IMR-90 (cell line): ENCODE measurements around the gene ADGRL1. TPM values are rescaled to one million over a fixed set of nuclear protein-coding genes. Genes with fewer than 3 reads are reported as not detected.

ENCODE experiments used
- ATAC-seq: fragments of 200-7000 bp; cut with Tn5 transposase; 2 replicates; pipeline ENCODE4 v1.9.1; 2020; ENCODE audit warnings: low read depth, mild to moderate bottlenecking, moderate library complexity
- BruUV-seq: library from RNA; stranded (reverse); fragments of 400-500 nt; replicated peaks from 2 replicates; lab custom pipeline; 2021; lab: Mats Ljungman, UMichigan
- CTCF ChIA-PET: fragments of 300-600 bp; formaldehyde crosslinking; extraction: SDS; loops from one replicate; lab custom pipeline; 2021; ENCODE audit warnings: antibody characterized with exemption; lab: Yijun Ruan, JAX
- POLR2A ChIA-PET: fragments of 300-600 bp; sonication (Branson Sonifier 250); formaldehyde crosslinking; loops from one replicate; lab custom pipeline; 2022; ENCODE audit warnings: antibody characterized with exemption; ENCODE audit not compliant: unreplicated experiment; lab: Charles Lee
- DNase-seq: peaks from one replicate; pipeline ENCODE4 v3.0.0; 2013
- H2AFZ ChIP-seq: replicated peaks from 2 replicates; pipeline ENCODE3; 2013; ENCODE audit warnings: low read length, mild to moderate bottlenecking; ENCODE audit not compliant: poor library complexity
- H2AK5ac ChIP-seq: 2 replicates; pipeline ENCODE4 v1.6.1; 2013; ENCODE audit warnings: low read depth, low read length, inconsistent platforms
- H2AK9ac ChIP-seq: replicated peaks from 2 replicates; pipeline ENCODE3; 2013; ENCODE audit warnings: mild to moderate bottlenecking, low read depth, low read length, moderate library complexity; ENCODE audit not compliant: poor library complexity
- H2BK120ac ChIP-seq: 2 replicates; pipeline ENCODE4 v1.6.1; 2013; ENCODE audit warnings: low read depth, low read length, inconsistent platforms
- H2BK15ac ChIP-seq: 3 replicates; pipeline ENCODE4 v1.6.1; 2013; ENCODE audit warnings: low read depth, low read length, inconsistent platforms
- H2BK20ac ChIP-seq: 2 replicates; pipeline ENCODE4 v1.6.1; 2013; ENCODE audit warnings: low read depth, mild to moderate bottlenecking, inconsistent platforms, low read length, moderate library complexity
- H2BK5ac ChIP-seq: 2 replicates; pipeline ENCODE4 v1.6.1; 2013; ENCODE audit warnings: mild to moderate bottlenecking, low read depth, low read length, inconsistent platforms; ENCODE audit not compliant: poor library complexity, severe bottlenecking
- H3K14ac ChIP-seq: replicated peaks from 2 replicates; pipeline ENCODE4 v1.6.1; 2013; ENCODE audit warnings: low read depth, low read length, inconsistent platforms
- H3K18ac ChIP-seq: 2 replicates; pipeline ENCODE4 v1.6.1; 2013; ENCODE audit warnings: low read depth, low read length, control low read depth
- H3K23ac ChIP-seq: 2 replicates; pipeline ENCODE4 v1.6.1; 2013; ENCODE audit warnings: low read depth, low read length, inconsistent platforms
- H3K27ac ChIP-seq: 2 replicates; pipeline ENCODE4 v1.5.1; 2013; ENCODE audit warnings: mild to moderate bottlenecking, control low read depth, low read length; ENCODE audit not compliant: insufficient read depth
- H3K27me3 ChIP-seq: 2 replicates; pipeline ENCODE4 v1.6.1; 2013; ENCODE audit warnings: low read length; ENCODE audit not compliant: control insufficient read depth, insufficient read depth
- H3K36me3 ChIP-seq: 2 replicates; pipeline ENCODE4 v1.6.1; 2013; ENCODE audit warnings: low read length, mixed read lengths; ENCODE audit not compliant: control insufficient read depth, insufficient read depth
- H3K4ac ChIP-seq: 2 replicates; pipeline ENCODE4 v1.6.1; 2013; ENCODE audit warnings: low read depth, low read length, inconsistent platforms
- H3K4me1 ChIP-seq: 2 replicates; pipeline ENCODE4 v1.6.1; 2013; ENCODE audit warnings: low read length, mixed read lengths; ENCODE audit not compliant: control insufficient read depth, insufficient read depth
- H3K4me2 ChIP-seq: 2 replicates; pipeline ENCODE4 v1.6.1; 2013; ENCODE audit warnings: low read depth, mild to moderate bottlenecking, control low read depth, low read length, moderate library complexity
- H3K4me3 ChIP-seq: 2 replicates; pipeline ENCODE4 v1.5.1; 2013; ENCODE audit warnings: low read depth, mild to moderate bottlenecking, control low read depth, low read length, moderate library complexity; ENCODE audit not compliant: insufficient read depth
- H3K56ac ChIP-seq: 2 replicates; pipeline ENCODE4 v1.6.1; 2013; ENCODE audit warnings: low read length, inconsistent platforms; ENCODE audit not compliant: insufficient read depth; ENCODE audit errors: extremely low read depth
- H3K79me1 ChIP-seq, 2 experiments: 2 replicates each; pipeline ENCODE4 v1.6.1; 2013; ENCODE audit warnings: low read length in 2 of 2, inconsistent platforms in 1 of 2, low read depth in 1 of 2
- H3K9ac ChIP-seq: 2 replicates; pipeline ENCODE4 v1.6.1; 2013; ENCODE audit warnings: low read depth, low read length, control low read depth
- H3K9me1 ChIP-seq: 2 replicates; pipeline ENCODE4 v1.6.1; 2013; ENCODE audit warnings: low read length, inconsistent platforms; ENCODE audit not compliant: insufficient read depth
- H3K9me3 ChIP-seq: 2 replicates; pipeline ENCODE4 v1.6.1; 2013; ENCODE audit warnings: low read length; ENCODE audit not compliant: control insufficient read depth, insufficient read depth
- H4K20me1 ChIP-seq: 2 replicates; pipeline ENCODE4 v1.6.1; 2013; ENCODE audit warnings: low read length, inconsistent platforms; ENCODE audit not compliant: insufficient read depth
- H4K5ac ChIP-seq: 2 replicates; pipeline ENCODE4 v1.6.1; 2013; ENCODE audit warnings: mild to moderate bottlenecking, low read depth, low read length, control low read depth
- H4K8ac ChIP-seq, 2 experiments: 2 replicates each; pipeline ENCODE4 v1.6.1; 2013; ENCODE audit warnings: low read depth in 2 of 2, low read length in 2 of 2, control low read depth in 1 of 2, inconsistent platforms in 1 of 2
- H4K91ac ChIP-seq: 2 replicates; pipeline ENCODE4 v1.6.1; 2013; ENCODE audit warnings: low read depth, low read length, inconsistent platforms; ENCODE audit not compliant: insufficient read depth
- BHLHE40 ChIP-seq: fragments of 150-350 bp; IDR thresholded peaks from 2 replicates; pipeline ENCODE4 v1.6.1; 2016; ENCODE audit warnings: mild to moderate bottlenecking, low read depth, low read length
- CEBPB ChIP-seq: IDR thresholded peaks from 2 replicates; pipeline ENCODE4 v1.6.1; 2012; ENCODE audit warnings: low read depth, low read length, improper control_type of control experiment
- CHD1 ChIP-seq: IDR thresholded peaks from 2 replicates; pipeline ENCODE4 v1.6.1; 2012; ENCODE audit warnings: low read depth, low read length, improper control_type of control experiment
- CTCF ChIP-seq: conservative IDR thresholded peaks from 2 replicates; pipeline ENCODE4 v1.5.1; 2012; ENCODE audit warnings: mild to moderate bottlenecking, low read depth, low read length, improper control_type of control experiment
- FOS ChIP-seq: fragments of 150-350 bp; IDR thresholded peaks from 2 replicates; pipeline ENCODE4 v1.6.1; 2016; ENCODE audit warnings: low read depth, low read length
- MAFK ChIP-seq: IDR thresholded peaks from 2 replicates; pipeline ENCODE4 v1.6.1; 2012; ENCODE audit warnings: low read depth, low read length, improper control_type of control experiment
- MAZ ChIP-seq: IDR thresholded peaks from 2 replicates; pipeline ENCODE4 v1.6.1; 2012; ENCODE audit warnings: low read depth, mild to moderate bottlenecking, low read length, improper control_type of control experiment, moderate library complexity, borderline replicate concordance
- MXI1 ChIP-seq: IDR thresholded peaks from 2 replicates; pipeline ENCODE4 v1.6.1; 2012; ENCODE audit warnings: low read depth, mild to moderate bottlenecking, low read length, moderate library complexity, borderline replicate concordance
- NFE2L2 ChIP-seq: fragments of 150-350 bp; IDR thresholded peaks from 2 replicates; pipeline ENCODE4 v1.6.1; 2016; ENCODE audit warnings: low read depth, mild to moderate bottlenecking, low read length
- POLR2A ChIP-seq: IDR thresholded peaks from 2 replicates; pipeline ENCODE4 v1.6.1; 2012; ENCODE audit warnings: mild to moderate bottlenecking, low read depth, low read length
- RAD21 ChIP-seq: IDR thresholded peaks from 2 replicates; pipeline ENCODE4 v1.6.1; 2012; ENCODE audit warnings: low read length, improper control_type of control experiment
- RCOR1 ChIP-seq: IDR thresholded peaks from 2 replicates; pipeline ENCODE4 v1.6.1; 2012; ENCODE audit warnings: mild to moderate bottlenecking, low read length, improper control_type of control experiment; ENCODE audit not compliant: insufficient replicate concordance
- RFX5 ChIP-seq: IDR thresholded peaks from 2 replicates; pipeline ENCODE4 v1.8.0; 2012; ENCODE audit warnings: low read depth, mild to moderate bottlenecking, low read length, moderate library complexity
- SMC3 ChIP-seq: fragments of 150-350 bp; IDR thresholded peaks from 2 replicates; pipeline ENCODE4 v1.6.1; 2016; ENCODE audit warnings: low read depth, mild to moderate bottlenecking, antibody characterized with exemption, low read length, moderate library complexity
- WGBS, 2 experiments: methylation state at CpG; one replicate each; pipeline versions ENCODE4 v1.1.5 to v1.1.7; 2013; ENCODE audit warnings: missing lambda C conversion rate in 2 of 2; ENCODE audit not compliant: insufficient read length in 1 of 2; ENCODE audit errors: extremely low coverage in 2 of 2; 5-methylcytosine and 5-hydroxymethylcytosine counted together
- dilution Hi-C: fragments of 300-500 bp; cut with HindIII; formaldehyde crosslinking; loops from one replicate; pipeline ENCODE4 v1.14.3; 2018; ENCODE audit warnings: low sequenced_read_pairs; ENCODE audit not compliant: unreplicated experiment
- in situ Hi-C: fragments of 300-500 bp; cut with MboI; formaldehyde crosslinking; loops from 3 replicates; pipeline ENCODE4 v1.14.3; 2019; ENCODE audit warnings: low sequenced_read_pairs, inconsistent platforms, mixed read lengths
- intact Hi-C: fragments of 100-400 bp; cut with micrococcal nuclease; formaldehyde crosslinking; loops from 2 replicates; pipeline ENCODE4 v1.10.0; 2022
- polyA plus RNA-seq, 3 experiments: library from polyadenylated mRNA; depleted of rRNA; stranded (reverse); fragments of >200 nt; gene quantifications; 2 replicates each; pipeline ENCODE4 v1.2.3, GENCODE V29; 2012; ENCODE audit warnings: low replicate concordance in 1 of 3
- total RNA-seq: library from RNA; depleted of rRNA; stranded (reverse); fragments of >200 nt; gene quantifications from 2 replicates; pipeline ENCODE4 v1.2.3, GENCODE V29; 2012
- TF ChIP-seq, protein P1 (sequence below): fragments of 150-350 bp; IDR thresholded peaks from 2 replicates; pipeline ENCODE4 v1.6.1; 2017; ENCODE audit warnings: mild to moderate bottlenecking, antibody characterized with exemption, low read length, low read depth
- TF ChIP-seq, protein P2 (sequence below): fragments of 150-350 bp; IDR thresholded peaks from 2 replicates; pipeline ENCODE4 v1.6.1; 2016; ENCODE audit warnings: low read depth, mild to moderate bottlenecking, low read length, moderate library complexity, borderline replicate concordance

Gene ADGRL1
- total and polyA plus RNA-seq, 2 of the 4 experiments (the other 2 are of a cell fraction) = 0.72 to 2.2 TPM

DNA sequence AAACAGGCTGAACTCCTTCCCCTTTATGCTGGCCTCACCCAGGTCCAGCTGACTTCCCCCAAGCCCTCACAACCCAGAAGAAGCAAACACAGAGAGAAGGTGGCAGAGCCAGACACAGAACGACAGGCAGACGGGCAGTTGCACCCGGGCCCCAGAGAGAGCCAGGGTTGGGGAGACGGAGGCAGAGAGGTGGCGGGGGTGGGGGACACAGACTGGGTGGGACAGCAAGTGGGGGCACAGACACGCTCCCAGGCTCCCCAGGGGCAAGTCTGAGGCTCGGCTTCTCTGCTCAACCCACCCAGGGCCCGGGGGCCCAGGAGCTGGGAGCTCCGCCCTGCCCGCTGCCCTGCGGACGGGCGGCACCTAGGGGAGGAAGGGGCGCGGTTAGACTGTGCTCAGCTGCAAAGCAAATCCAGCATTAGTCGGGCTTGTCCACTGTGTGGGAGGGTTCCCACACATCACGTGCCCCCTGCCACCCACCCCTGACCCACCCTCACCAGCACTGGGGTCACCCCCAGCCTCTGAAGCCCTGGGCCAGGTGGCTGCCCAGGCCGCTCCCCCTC, 38.3 kb downstream of the ADGRL1 start:
- H3K4me3 ChIP-seq = no peak overlapping the region
- no peak overlapping the region for H4K5ac ChIP-seq
- no peaks in the 10 kb centered on the region; the same call in 1 of the 2 replicates for H3K36me3 ChIP-seq
- H3K27ac ChIP-seq = no peak overlapping the region
- H3K14ac ChIP-seq = no peak overlapping the region
- intact Hi-C loops = no loop called here
- H3K4ac ChIP-seq = no peak overlapping the region
- no peaks in the 10 kb centered on the region for H3K79me1 ChIP-seq
- dilution Hi-C loops = no loop called here
- ATAC-seq (no peak), DNase-seq (no peak)
- H4K8ac ChIP-seq = no peak overlapping the region
- ChIA-PET CTCF (no interaction called here), POLR2A (no interaction called here)
- no peak overlapping the region for H2BK120ac ChIP-seq
- WGBS, 2 experiments = 100% methylated on average over 2 of the region's 18 CpGs; no CpG with 5 or more reads in 1 of the 2 experiments
- no peaks in the 10 kb centered on the region for H3K9me1 ChIP-seq
- in situ Hi-C loops = no loop called here
- no peak overlapping the region for H3K56ac ChIP-seq
- no peaks in the 10 kb centered on the region; the same call in 1 of the 2 replicates for H3K4me1 ChIP-seq
- H3K23ac ChIP-seq = no peak overlapping the region
- H2BK20ac ChIP-seq = no peak overlapping the region
- H2AFZ ChIP-seq = no peak overlapping the region
- peaks cover 3% of the 10 kb centered on the region; the same call in 1 of the 2 replicates for H3K27me3 ChIP-seq
- BruUV-seq = no TSS peak
- H2AK9ac ChIP-seq = no peak overlapping the region
- H4K20me1 ChIP-seq = no peaks in the 10 kb centered on the region
- no peaks in the 10 kb centered on the region for H3K9me3 ChIP-seq
- TF ChIP-seq MXI1 (no peak), MAFK (no peak), BHLHE40 (no peak), MAZ (no peak), FOS (no peak), RAD21 (no peak), POLR2A (no peak), CTCF (no peak), RCOR1 (no peak), CEBPB (no peak), NFE2L2 (no peak), SMC3 (no peak), CHD1 (no peak), RFX5 (no peak)
- TF ChIP-seq, protein P1, sequence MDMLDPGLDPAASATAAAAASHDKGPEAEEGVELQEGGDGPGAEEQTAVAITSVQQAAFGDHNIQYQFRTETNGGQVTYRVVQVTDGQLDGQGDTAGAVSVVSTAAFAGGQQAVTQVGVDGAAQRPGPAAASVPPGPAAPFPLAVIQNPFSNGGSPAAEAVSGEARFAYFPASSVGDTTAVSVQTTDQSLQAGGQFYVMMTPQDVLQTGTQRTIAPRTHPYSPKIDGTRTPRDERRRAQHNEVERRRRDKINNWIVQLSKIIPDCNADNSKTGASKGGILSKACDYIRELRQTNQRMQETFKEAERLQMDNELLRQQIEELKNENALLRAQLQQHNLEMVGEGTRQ = no peak
- TF ChIP-seq, protein P2, sequence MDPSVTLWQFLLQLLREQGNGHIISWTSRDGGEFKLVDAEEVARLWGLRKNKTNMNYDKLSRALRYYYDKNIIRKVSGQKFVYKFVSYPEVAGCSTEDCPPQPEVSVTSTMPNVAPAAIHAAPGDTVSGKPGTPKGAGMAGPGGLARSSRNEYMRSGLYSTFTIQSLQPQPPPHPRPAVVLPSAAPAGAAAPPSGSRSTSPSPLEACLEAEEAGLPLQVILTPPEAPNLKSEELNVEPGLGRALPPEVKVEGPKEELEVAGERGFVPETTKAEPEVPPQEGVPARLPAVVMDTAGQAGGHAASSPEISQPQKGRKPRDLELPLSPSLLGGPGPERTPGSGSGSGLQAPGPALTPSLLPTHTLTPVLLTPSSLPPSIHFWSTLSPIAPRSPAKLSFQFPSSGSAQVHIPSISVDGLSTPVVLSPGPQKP = no peak
- H2BK15ac ChIP-seq = no peak overlapping the region
- no peak overlapping the region for H3K18ac ChIP-seq
- H2AK5ac ChIP-seq = no peak overlapping the region
- H3K4me2 ChIP-seq = no peak overlapping the region
- H2BK5ac ChIP-seq = no peak overlapping the region
- no peak overlapping the region for H4K91ac ChIP-seq
- no peak overlapping the region for H3K9ac ChIP-seq
